ENCODE measurements around the gene CCAR1. TPM values are rescaled to one million over a fixed set of nuclear protein-coding genes. Genes with fewer than 3 reads are reported as not detected.

CCAR1 gene
- total and polyA plus RNA-seq, 2 of the 13 experiments (the other 11 are each of a cell fraction or from before 2014, with no cell fraction given) = 74.5 to 81.6 TPM

GRCh38 chr10:68826764-68827591 lies 105.9 kb downstream of the CCAR1 start, which contains the start of gene STOX1 (continued):
- TF ChIP-seq POGZ (CRISPR knock-in tag; IDR thresholded peaks at IDR 0.05) (0 out of 2 replicates have a peak, but pooled peaks have one; percentile 15), ZNF841 (CRISPR knock-in tag; IDR thresholded peaks at IDR 0.05; ENCODE audit: borderline replicate concordance) (no peak), ZNF512 (CRISPR knock-in tag; IDR thresholded peaks at IDR 0.05) (0 out of 2 replicates have a peak, but pooled peaks have one; percentile 33), CSRNP1 (CRISPR knock-in tag; IDR thresholded peaks at IDR 0.05) (peak; percentile 54; the same call in 1 of the 2 replicates), ZBTB26 (CRISPR knock-in tag; IDR thresholded peaks at IDR 0.05; ENCODE audit: borderline replicate concordance) (peak; percentile 37; the same call in 1 of the 2 replicates), ZFP91 (CRISPR knock-in tag; IDR thresholded peaks at IDR 0.05; ENCODE audit: borderline replicate concordance) (peak; percentile 68; the same call in 1 of the 2 replicates), RXRB (CRISPR knock-in tag; IDR thresholded peaks at IDR 0.05; ENCODE audit: borderline replicate concordance) (no peak), SALL2 (CRISPR knock-in tag; IDR thresholded peaks at IDR 0.05) (0 out of 2 replicates have a peak, but pooled peaks have one; percentile 31)

All from HepG2 (cell line).